ENCODE results near the gene RAB11FIP3.
A peak's percentile ranks its signal among the peaks of the same experiment; 100 is the strongest.
"Not testable (repeated sequence)": the region's sequence is repeated elsewhere in the genome, so short reads cannot be mapped to it uniquely, and the experiment has no call there.

The RAB11FIP3 gene

GRCh38 chr16:425082-425718, at the start of gene RAB11FIP3:
RAB11FIP3 (plus strand) TSS chr16:425649; CDS start chr16:426007, 358 bp downstream.
- H3K4me3 ChIP-seq (ENCODE audit: low read depth in 1 of 2, low read length in 2 of 2) = peak within 1 kb of the TSS; percentile 78 to 82
- H3K27me3 ChIP-seq (ENCODE audit: control insufficient read depth in 1 of 2, insufficient read depth in 2 of 2, low read length in 2 of 2) = peaks cover 0 to 13% of the 10 kb centered on the region in 2 donors
- H3K9me3 ChIP-seq (ENCODE audit: control insufficient read depth in 1 of 2, low read length in 2 of 2) = no peaks in the 10 kb centered on the region
- no peaks in the 10 kb centered on the region for H3K36me3 ChIP-seq (ENCODE audit: control insufficient read depth in 1 of 2, insufficient read depth in 2 of 2, low read length in 2 of 2)
- peaks cover 28 to 29% of the 10 kb centered on the region in 2 donors for H3K4me1 ChIP-seq (ENCODE audit: control insufficient read depth in 1 of 2, insufficient read depth in 2 of 2, low read length in 2 of 2)
- peak within 1 kb of the TSS; percentile 81 for H3K27ac ChIP-seq (ENCODE audit: low read depth, low read length)
- H3K9ac ChIP-seq (ENCODE audit: low read depth in 1 of 2, low read length in 2 of 2) = peak within 1 kb of the TSS; percentile 51 to 72

- no peaks in the 10 kb centered on the region for H3K9me3 ChIP-seq (ENCODE audit: control insufficient read depth in 1 of 2, low read length in 2 of 2)
- peaks cover 9 to 22% of the 10 kb centered on the region in 2 donors for H3K4me1 ChIP-seq (ENCODE audit: control insufficient read depth in 1 of 2, insufficient read depth in 2 of 2, low read length in 2 of 2)
- no peak overlapping the region for H3K9ac ChIP-seq (ENCODE audit: low read depth in 1 of 2, low read length in 2 of 2)
- peaks cover 9 to 56% of the 10 kb centered on the region in 2 donors for H3K36me3 ChIP-seq (ENCODE audit: control insufficient read depth in 1 of 2, insufficient read depth in 2 of 2, low read length in 2 of 2)
- H3K27ac ChIP-seq (ENCODE audit: low read depth, low read length) = no peak overlapping the region
- H3K27me3 ChIP-seq (ENCODE audit: control insufficient read depth in 1 of 2, insufficient read depth in 2 of 2, low read length in 2 of 2) = no peaks in the 10 kb centered on the region
- H3K4me3 ChIP-seq (ENCODE audit: low read depth in 1 of 2, low read length in 2 of 2) = no peak overlapping the region
Observed at GRCh38 chr16:375927-376816, 49.3 kb upstream of the RAB11FIP3 start.

- Histone ChIP-seq H3K27ac (ENCODE audit: low read depth, low read length) (no peak overlapping the region), H3K36me3 (ENCODE audit: control insufficient read depth in 1 of 2, insufficient read depth in 2 of 2, low read length in 2 of 2) (peaks cover 9 to 50% of the 10 kb centered on the region in 2 donors), H3K9me3 (ENCODE audit: control insufficient read depth in 1 of 2, low read length in 2 of 2) (no peaks in the 10 kb centered on the region), H3K27me3 (ENCODE audit: control insufficient read depth in 1 of 2, insufficient read depth in 2 of 2, low read length in 2 of 2) (no peaks in the 10 kb centered on the region), H3K4me3 (ENCODE audit: low read depth in 1 of 2, low read length in 2 of 2) (no peak overlapping the region), H3K4me1 (ENCODE audit: control insufficient read depth in 1 of 2, insufficient read depth in 2 of 2, low read length in 2 of 2) (peaks cover 9 to 20% of the 10 kb centered on the region in 2 donors), H3K9ac (ENCODE audit: low read depth in 1 of 2, low read length in 2 of 2) (no peak overlapping the region)
Observed at GRCh38 chr16:376817-377418, 48.5 kb upstream of the RAB11FIP3 start.

GRCh38 chr16:377419-377951, 48.0 kb upstream of the RAB11FIP3 start:
- Histone ChIP-seq H3K36me3 (ENCODE audit: control insufficient read depth in 1 of 2, insufficient read depth in 2 of 2, low read length in 2 of 2) (peaks cover 9 to 45% of the 10 kb centered on the region in 2 donors), H3K9me3 (ENCODE audit: control insufficient read depth in 1 of 2, low read length in 2 of 2) (no peaks in the 10 kb centered on the region)

GRCh38 chr16:378113-378820, 47.2 kb upstream of the RAB11FIP3 start:
- not testable (repeated sequence) for H3K9ac ChIP-seq (ENCODE audit: low read depth in 1 of 2, low read length in 2 of 2); H3K9me3 ChIP-seq (ENCODE audit: control insufficient read depth in 1 of 2, low read length in 2 of 2); H3K4me3 ChIP-seq (ENCODE audit: low read depth in 1 of 2, low read length in 2 of 2); H3K27me3 ChIP-seq (ENCODE audit: control insufficient read depth in 1 of 2, insufficient read depth in 2 of 2, low read length in 2 of 2); H3K27ac ChIP-seq (ENCODE audit: low read depth, low read length)
- Histone ChIP-seq H3K36me3 (ENCODE audit: control insufficient read depth in 1 of 2, insufficient read depth in 2 of 2, low read length in 2 of 2) (peaks cover 9 to 38% of the 10 kb centered on the region in 2 donors), H3K4me1 (ENCODE audit: control insufficient read depth in 1 of 2, insufficient read depth in 2 of 2, low read length in 2 of 2) (peaks cover 12 to 22% of the 10 kb centered on the region in 2 donors)

More at GRCh38 chr16:377419-377951, 48.0 kb upstream of the RAB11FIP3 start:
- Histone ChIP-seq H3K27me3 (ENCODE audit: control insufficient read depth in 1 of 2, insufficient read depth in 2 of 2, low read length in 2 of 2) (no peaks in the 10 kb centered on the region), H3K27ac (ENCODE audit: low read depth, low read length) (no peak overlapping the region), H3K4me3 (ENCODE audit: low read depth in 1 of 2, low read length in 2 of 2) (no peak overlapping the region), H3K4me1 (ENCODE audit: control insufficient read depth in 1 of 2, insufficient read depth in 2 of 2, low read length in 2 of 2) (peaks cover 9 to 20% of the 10 kb centered on the region in 2 donors), H3K9ac (ENCODE audit: low read depth in 1 of 2, low read length in 2 of 2) (no peak overlapping the region)

- Histone ChIP-seq H3K4me3 (ENCODE audit: low read depth in 1 of 2, low read length in 2 of 2) (no peak overlapping the region), H3K9me3 (ENCODE audit: control insufficient read depth in 1 of 2, low read length in 2 of 2) (no peaks in the 10 kb centered on the region), H3K27me3 (ENCODE audit: control insufficient read depth in 1 of 2, insufficient read depth in 2 of 2, low read length in 2 of 2) (no peaks in the 10 kb centered on the region), H3K36me3 (ENCODE audit: control insufficient read depth in 1 of 2, insufficient read depth in 2 of 2, low read length in 2 of 2) (peaks cover 6 to 33% of the 10 kb centered on the region in 2 donors), H3K9ac (ENCODE audit: low read depth in 1 of 2, low read length in 2 of 2) (no peak overlapping the region), H3K27ac (ENCODE audit: low read depth, low read length) (no peak overlapping the region), H3K4me1 (ENCODE audit: control insufficient read depth in 1 of 2, insufficient read depth in 2 of 2, low read length in 2 of 2) (peaks cover 17 to 27% of the 10 kb centered on the region in 2 donors)
Observed at GRCh38 chr16:378821-379182, 46.6 kb upstream of the RAB11FIP3 start.

- Histone ChIP-seq H3K4me3 (ENCODE audit: low read depth in 1 of 2, low read length in 2 of 2) (peak overlapping the region; percentile 13 to 16), H3K36me3 (ENCODE audit: control insufficient read depth in 1 of 2, insufficient read depth in 2 of 2, low read length in 2 of 2) (peaks cover 4 to 27% of the 10 kb centered on the region in 2 donors), H3K9ac (ENCODE audit: low read depth in 1 of 2, low read length in 2 of 2) (peak overlapping the region; percentile 41 to 47), H3K27me3 (ENCODE audit: control insufficient read depth in 1 of 2, insufficient read depth in 2 of 2, low read length in 2 of 2) (no peaks in the 10 kb centered on the region), H3K27ac (ENCODE audit: low read depth, low read length) (no peak overlapping the region), H3K9me3 (ENCODE audit: control insufficient read depth in 1 of 2, low read length in 2 of 2) (no peaks in the 10 kb centered on the region), H3K4me1 (ENCODE audit: control insufficient read depth in 1 of 2, insufficient read depth in 2 of 2, low read length in 2 of 2) (peaks cover 17 to 27% of the 10 kb centered on the region in 2 donors)
Observed at GRCh38 chr16:379183-379960, 46.1 kb upstream of the RAB11FIP3 start.

- H3K36me3 ChIP-seq (ENCODE audit: control insufficient read depth in 1 of 2, insufficient read depth in 2 of 2, low read length in 2 of 2) = peaks cover 4 to 19% of the 10 kb centered on the region in 2 donors
- no peak overlapping the region for H3K27ac ChIP-seq (ENCODE audit: low read depth, low read length)
- no peaks in the 10 kb centered on the region for H3K9me3 ChIP-seq (ENCODE audit: control insufficient read depth in 1 of 2, low read length in 2 of 2)
- peak overlapping the region; percentile 16 to 76 for H3K4me3 ChIP-seq (ENCODE audit: low read depth in 1 of 2, low read length in 2 of 2)
- H3K4me1 ChIP-seq (ENCODE audit: control insufficient read depth in 1 of 2, insufficient read depth in 2 of 2, low read length in 2 of 2) = peaks cover 17 to 27% of the 10 kb centered on the region in 2 donors
- H3K9ac ChIP-seq (ENCODE audit: low read depth in 1 of 2, low read length in 2 of 2) = peak overlapping the region; percentile 47 to 77
- no peaks in the 10 kb centered on the region for H3K27me3 ChIP-seq (ENCODE audit: control insufficient read depth in 1 of 2, insufficient read depth in 2 of 2, low read length in 2 of 2)
Observed at GRCh38 chr16:379961-380761, 45.3 kb upstream of the RAB11FIP3 start.
